Measurements from ENCODE around the gene NDUFS6. TPM values are rescaled to one million over a fixed set of nuclear protein-coding genes. Genes with fewer than 3 reads are reported as not detected.

The NDUFS6 gene
- 50.7 and 60.0 TPM in 2 replicates for total RNA-seq

DNA sequence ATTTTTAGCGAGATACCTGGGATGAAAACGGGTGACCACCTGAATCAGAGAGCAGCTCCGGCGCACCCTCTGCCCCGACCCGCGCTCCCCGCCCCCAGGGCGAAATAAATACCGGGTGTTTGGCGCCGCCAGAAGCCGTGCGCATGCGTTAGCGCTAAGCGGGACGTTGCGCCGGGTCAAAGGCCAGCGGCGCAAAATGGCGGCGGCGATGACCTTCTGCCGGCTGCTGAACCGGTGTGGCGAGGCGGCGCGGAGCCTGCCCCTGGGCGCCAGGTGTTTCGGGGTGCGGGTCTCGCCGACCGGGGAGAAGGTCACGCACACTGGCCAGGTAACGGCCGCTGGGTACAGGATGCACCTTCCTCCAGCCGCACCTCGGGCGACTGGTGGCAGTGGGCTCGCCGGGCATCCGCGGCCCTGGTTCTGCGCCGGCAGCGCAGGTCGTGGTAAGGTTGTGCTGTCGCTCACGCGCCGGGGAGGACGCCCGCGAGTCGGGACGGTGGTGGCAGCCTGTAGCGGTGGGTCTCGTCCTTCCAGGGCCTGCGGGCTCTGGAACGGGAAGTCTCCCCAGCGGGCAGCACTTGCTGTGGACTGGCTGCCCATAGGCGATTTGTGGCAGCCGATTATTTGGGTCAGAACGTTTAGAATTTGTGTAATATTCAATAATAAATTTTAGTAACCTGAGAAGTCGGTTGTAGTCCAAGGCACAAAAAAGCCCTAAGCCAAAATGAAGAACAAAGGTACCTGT is at the start of gene NDUFS6:
Gene NDUFS6, plus strand, starts transcription at position 186 of the 745 bp plus-strand sequence. Its CDS starts 11 bp downstream, at position 197.

DNA sequence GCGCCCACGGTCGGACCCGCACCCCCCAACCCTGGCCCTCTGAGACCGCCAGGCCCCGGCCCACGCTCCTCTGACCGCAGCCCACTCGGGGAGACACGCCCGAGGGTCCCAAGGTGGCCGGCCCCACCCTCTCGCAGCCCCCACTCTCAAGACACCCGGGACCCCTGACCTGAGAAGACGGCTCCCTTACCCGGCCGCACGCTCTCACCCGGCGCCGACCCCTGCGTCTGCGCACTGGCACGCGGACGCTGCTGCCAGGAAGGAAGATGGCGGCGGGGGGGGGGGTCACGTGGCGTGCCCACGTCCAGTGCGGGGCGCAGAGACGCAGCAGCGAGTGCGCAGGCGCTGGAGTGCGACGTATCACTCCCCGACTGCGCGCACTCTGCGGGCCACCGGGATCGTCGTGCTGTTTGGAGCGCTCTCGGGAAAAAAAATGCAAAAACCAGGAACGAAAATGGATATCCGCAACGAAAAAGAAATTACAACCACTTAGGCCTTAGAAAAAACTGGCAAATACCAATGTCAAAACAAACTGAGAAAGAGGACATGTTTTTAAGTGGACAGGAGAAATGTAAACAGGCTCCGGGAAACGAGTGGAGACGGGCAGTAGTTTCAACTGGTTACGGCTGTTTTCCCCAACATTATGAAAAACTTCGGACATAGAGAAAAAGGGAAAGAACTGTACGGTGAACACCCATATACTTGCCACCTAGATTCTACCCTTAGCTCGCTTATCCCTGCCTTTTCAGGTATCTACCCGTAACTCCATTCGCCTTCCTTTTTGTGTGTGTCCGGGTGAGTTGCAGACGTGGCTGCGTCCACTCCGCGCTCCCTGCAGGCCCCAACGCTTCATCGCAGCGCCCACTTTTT is 1.4 kb upstream of the NDUFS6 start, which contains the start of gene MRPL36:
Gene MRPL36, minus strand, starts transcription at position 236 of the 870 bp plus-strand sequence. CDS start 902 bp downstream, outside the sequence.

Other genes with a start within 250 kb of the NDUFS6 start
- gene MRPL36, start 1.6 kb upstream of the NDUFS6 start, total RNA-seq, result 34.3 and 36.1 TPM in 2 replicates
- gene IRX4, start 81.5 kb downstream of the NDUFS6 start, total RNA-seq, result not detected in 2 replicates

All from cardiac ventricle fibroblast (primary cell).